Activated CD8-positive, alpha-beta memory T cell treated with anti-CD3 and anti-CD28 coated beads, Interleukin-2, amount 10 ng/mL, durations not matched to agents 7 days and 5 days (primary cell): Measurements from ENCODE around the gene CDCP2. TPM values are rescaled to one million over a fixed set of nuclear protein-coding genes. Genes with fewer than 3 reads are reported as not detected.
"Not testable (repeated sequence)": the region's sequence is repeated elsewhere in the genome, so short reads cannot be mapped to it uniquely, and the experiment has no call there.

Experiments used
- ATAC-seq: fragments of 150-1000 bp; cut with Tn5 transposase; one replicate; pipeline ENCODE4 v1.10.0; 2021; ENCODE audit warnings: moderate library complexity
- CTCF ChIA-PET: fragments of 350-600 bp; sonication (Branson Sonifier 250); formaldehyde crosslinking; loops from one replicate; lab custom pipeline; 2021; ENCODE audit warnings: antibody characterized with exemption; lab: Charles Lee
- DNase-seq: peaks from one replicate; pipeline ENCODE4 v3.0.0-alpha.2; 2020
- H3K27ac Mint-ChIP-seq: one replicate; pipeline ENCODE4 v1.8.0; 2021; ENCODE audit warnings: mild to moderate bottlenecking, mixed read lengths
- H3K27me3 Mint-ChIP-seq: one replicate; pipeline ENCODE4 v1.8.0; 2021; ENCODE audit warnings: mixed read lengths
- H3K36me3 Mint-ChIP-seq: one replicate; pipeline ENCODE4 v1.8.0; 2021; ENCODE audit warnings: mild to moderate bottlenecking, mixed read lengths
- H3K4me1 Mint-ChIP-seq: one replicate; pipeline ENCODE4 v1.8.0; 2021; ENCODE audit warnings: mixed read lengths
- H3K4me3 Mint-ChIP-seq: one replicate; pipeline ENCODE4 v1.8.0; 2021; ENCODE audit warnings: mild to moderate bottlenecking, moderate library complexity, mixed read lengths
- H3K9me3 Mint-ChIP-seq: one replicate; pipeline ENCODE4 v1.8.0; 2022; ENCODE audit warnings: low read depth, mixed read lengths
- total RNA-seq, 2 experiments: library from RNA; stranded (reverse); gene quantifications; one replicate each; pipeline ENCODE4 v1.2.3, GENCODE V29; 2021

Gene CDCP2
- total RNA-seq, 2 experiments from 2014 or later: 0.09 TPM; not detected in 1

DNA sequence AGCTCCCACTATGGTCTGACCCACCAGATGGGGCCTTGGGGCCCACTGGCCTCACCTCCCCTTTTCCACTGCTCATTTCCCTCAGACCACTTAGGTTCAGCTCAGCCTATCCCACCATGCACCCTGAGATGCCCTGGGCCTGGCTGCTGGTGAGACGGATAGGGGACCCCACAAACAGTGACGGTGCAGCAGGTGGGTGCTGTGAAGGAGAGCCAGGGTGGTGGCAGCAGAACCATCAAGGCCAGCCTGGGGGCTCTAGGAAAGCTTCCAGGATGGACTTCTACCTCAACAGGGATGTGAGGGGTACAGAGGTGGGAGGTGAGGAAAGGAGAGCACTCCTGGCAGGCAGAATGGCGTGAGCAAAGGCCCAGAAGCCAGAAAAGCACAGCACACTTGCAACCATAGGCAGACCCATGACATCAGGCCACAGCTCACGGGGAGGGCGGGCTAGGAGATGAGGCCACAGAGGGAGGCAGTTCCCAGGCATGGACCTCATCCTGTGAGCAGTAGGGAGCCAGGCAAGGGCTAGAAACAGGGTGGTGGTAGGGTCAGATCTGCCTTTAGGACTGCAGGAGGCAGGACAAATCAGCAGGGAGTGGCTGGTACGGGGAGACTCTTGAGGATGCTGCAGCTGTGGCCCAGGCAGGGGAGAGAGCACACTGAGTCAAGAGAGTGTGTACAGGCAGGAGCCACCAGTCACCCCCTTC lies 24.0 kb upstream of the CDCP2 start:
- DNase-seq: no peak
- Mint-ChIP-seq H3K27ac (no peak overlapping the region), H3K36me3 (peaks cover 1% of the 10 kb centered on the region), H3K9me3 (no peaks in the 10 kb centered on the region), H3K4me3 (no peak overlapping the region), H3K27me3 (no peaks in the 10 kb centered on the region), H3K4me1 (peaks cover 12% of the 10 kb centered on the region)
- CTCF ChIA-PET: no interaction called here
- ATAC-seq: no peak

DNA sequence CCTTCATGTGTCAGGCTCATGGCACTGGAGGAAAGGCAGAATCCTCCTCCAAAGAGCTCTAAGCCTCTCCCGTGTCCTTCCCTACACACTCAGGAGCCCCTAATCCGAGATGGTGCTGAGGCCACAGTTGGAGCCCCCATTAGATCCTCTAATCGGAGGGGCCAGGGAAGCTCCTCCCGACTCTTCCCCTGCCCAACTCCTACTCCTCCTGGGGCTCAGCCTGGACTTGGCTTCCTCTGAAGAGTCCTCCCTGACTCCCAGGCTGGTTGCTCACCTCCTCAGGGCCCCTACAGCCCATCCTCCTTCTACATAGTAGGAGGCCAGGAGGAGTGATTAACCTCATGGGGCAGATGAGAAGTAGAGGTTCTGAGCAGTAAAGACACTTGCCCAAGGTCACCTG lies 21.3 kb upstream of the CDCP2 start:
- Mint-ChIP-seq H3K27me3 (no peaks in the 10 kb centered on the region), H3K36me3 (no peaks in the 10 kb centered on the region), H3K9me3 (no peaks in the 10 kb centered on the region), H3K4me3 (no peak overlapping the region), H3K4me1 (peaks cover 12% of the 10 kb centered on the region), H3K27ac (no peak overlapping the region)
- CTCF ChIA-PET: interaction anchor here (1.0 kb wide), 1 partner anchor 9 kb away, joined by 3 read pairs; no protein-coding TSS in a partner anchor
- no peak for ATAC-seq
- no peak for DNase-seq

DNA sequence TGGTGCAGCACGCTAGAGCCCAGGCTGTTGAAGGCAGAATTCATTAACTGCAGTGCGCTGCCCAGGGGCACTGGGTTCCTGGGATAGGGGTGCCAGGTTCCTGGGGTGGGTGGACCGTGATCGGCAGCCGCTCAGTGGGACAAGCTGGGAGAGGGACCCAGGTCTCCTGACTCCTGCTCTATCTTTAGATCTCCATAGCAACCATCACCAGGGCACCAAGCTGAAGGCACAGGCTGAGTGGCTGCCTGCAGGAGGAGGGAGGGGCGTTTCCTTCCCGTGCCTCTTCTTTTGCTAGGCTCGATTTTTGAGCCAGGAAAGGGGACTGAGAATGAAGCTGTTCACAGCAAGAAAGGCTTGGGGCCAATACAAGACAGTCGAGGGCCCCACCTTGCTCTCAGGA lies 20.9 kb upstream of the CDCP2 start:
- no peaks in the 10 kb centered on the region for H3K27me3 Mint-ChIP-seq
- H3K4me3 Mint-ChIP-seq: no peak overlapping the region
- no peaks in the 10 kb centered on the region for H3K9me3 Mint-ChIP-seq
- H3K36me3 Mint-ChIP-seq: no peaks in the 10 kb centered on the region
- DNase-seq: no peak
- H3K4me1 Mint-ChIP-seq: peaks cover 12% of the 10 kb centered on the region
- CTCF ChIA-PET: no interaction called here
- no peak overlapping the region for H3K27ac Mint-ChIP-seq
- no peak for ATAC-seq

DNA sequence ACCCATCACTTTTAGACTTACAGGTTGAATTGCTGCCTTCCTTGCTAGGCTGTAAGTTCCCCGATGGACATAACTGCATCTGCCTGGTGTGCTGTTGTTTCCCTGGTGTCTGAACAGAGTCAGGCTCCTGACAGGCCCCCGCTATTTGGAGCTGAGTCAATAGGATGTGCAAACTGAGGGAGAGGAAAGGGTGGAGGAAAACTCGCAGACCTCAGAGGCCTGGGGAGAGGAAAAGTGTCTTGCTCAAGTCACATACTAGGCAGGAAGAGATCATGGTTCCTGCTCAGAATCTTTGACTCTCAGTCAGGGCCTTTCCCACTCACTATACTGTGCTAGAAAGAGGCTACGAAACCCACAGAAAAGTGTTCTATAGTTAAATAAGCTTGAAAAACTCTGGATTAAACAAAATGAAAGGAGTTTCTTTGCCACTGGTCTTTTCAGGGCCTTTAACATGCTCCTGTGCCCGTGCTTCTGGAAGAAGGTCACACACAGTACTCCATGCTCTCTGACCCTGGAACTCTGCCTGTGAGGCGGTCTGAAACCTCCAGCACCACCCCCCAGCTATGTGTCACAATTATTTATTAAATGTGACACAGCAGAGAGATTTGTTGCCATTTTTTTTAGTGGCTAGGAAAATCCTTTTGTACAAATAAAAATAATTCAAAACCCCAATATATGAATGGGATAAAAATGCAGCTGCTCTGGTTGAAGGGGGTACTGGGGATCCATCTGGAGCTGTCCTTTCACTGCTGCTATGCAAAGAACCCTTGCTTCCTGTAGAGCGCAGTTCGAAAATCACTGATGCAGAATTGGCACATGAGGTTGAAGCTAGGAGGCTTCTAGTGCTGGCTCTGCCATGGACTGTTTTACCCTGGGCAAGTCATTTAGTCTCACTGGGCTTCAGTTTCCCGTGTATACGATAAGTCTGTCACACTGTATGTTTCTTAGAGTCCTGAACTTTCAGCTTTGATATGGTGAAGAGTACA lies 20.1 kb upstream of the CDCP2 start:
- H3K4me3 Mint-ChIP-seq: no peak overlapping the region
- ATAC-seq: no peak
- H3K27ac Mint-ChIP-seq: no peak overlapping the region
- H3K9me3 Mint-ChIP-seq: no peaks in the 10 kb centered on the region
- H3K27me3 Mint-ChIP-seq: no peaks in the 10 kb centered on the region
- CTCF ChIA-PET: no interaction called here
- no peak for DNase-seq
- no peaks in the 10 kb centered on the region for H3K36me3 Mint-ChIP-seq
- H3K4me1 Mint-ChIP-seq: peaks cover 12% of the 10 kb centered on the region

DNA sequence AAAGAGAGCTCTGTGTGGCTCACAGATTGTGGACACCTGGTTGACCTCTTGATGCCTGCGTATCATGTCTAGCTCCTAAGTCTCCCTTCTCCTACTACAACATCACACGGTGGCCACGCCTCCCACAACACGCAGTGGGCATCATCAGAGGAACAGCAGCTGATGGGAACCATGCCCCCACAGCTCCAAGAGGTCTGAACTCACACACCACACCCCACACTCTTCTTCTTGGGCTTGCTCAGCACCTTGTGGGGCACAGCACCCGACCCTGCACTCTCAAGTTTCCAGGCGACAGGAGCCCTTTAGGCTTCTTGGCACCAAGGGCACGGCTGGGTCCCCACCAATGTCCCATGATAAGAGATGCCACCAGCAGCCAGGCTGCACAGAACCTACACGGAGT lies 18.8 kb upstream of the CDCP2 start:
- H3K27me3 Mint-ChIP-seq: no peaks in the 10 kb centered on the region
- DNase-seq: no peak
- CTCF ChIA-PET: interaction anchor here (1.3 kb wide), 1 partner anchor 10 kb away, joined by 4 read pairs; no protein-coding TSS in a partner anchor

DNA sequence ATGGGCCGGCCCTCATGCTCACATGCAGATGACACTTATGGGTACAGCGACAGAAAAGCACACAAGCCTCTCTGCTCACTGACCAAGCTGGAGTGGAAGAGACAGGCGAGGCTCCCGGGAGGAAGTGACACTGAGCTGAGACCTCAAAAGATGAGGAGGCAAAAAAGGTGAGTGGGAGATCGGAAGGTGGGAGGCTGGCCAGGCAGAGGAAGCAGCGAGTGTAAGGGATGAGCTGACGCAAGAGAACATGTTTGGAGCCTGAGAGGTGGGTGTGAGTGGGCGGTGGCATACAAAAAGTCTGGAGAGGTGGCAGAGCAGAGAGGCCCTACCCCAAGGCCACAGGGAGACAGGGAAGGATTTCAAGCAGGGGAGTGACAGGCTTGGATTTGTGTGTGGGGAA lies 18.2 kb upstream of the CDCP2 start:
- H3K4me3 Mint-ChIP-seq: no peak overlapping the region
- H3K27me3 Mint-ChIP-seq: no peaks in the 10 kb centered on the region
- CTCF ChIA-PET: interaction anchor here (1.3 kb wide), 1 partner anchor 11 kb away, joined by 4 read pairs; no protein-coding TSS in a partner anchor
- no peak for ATAC-seq
- no peaks in the 10 kb centered on the region for H3K9me3 Mint-ChIP-seq
- no peak for DNase-seq
- no peaks in the 10 kb centered on the region for H3K36me3 Mint-ChIP-seq
- H3K27ac Mint-ChIP-seq: no peak overlapping the region
- H3K4me1 Mint-ChIP-seq: peaks cover 12% of the 10 kb centered on the region

More for the DNA sequence above, 18.8 kb upstream of the CDCP2 start:
- no peak for ATAC-seq
- Mint-ChIP-seq H3K36me3 (no peaks in the 10 kb centered on the region), H3K4me3 (no peak overlapping the region), H3K27ac (no peak overlapping the region), H3K4me1 (peaks cover 12% of the 10 kb centered on the region), H3K9me3 (no peaks in the 10 kb centered on the region)

DNA sequence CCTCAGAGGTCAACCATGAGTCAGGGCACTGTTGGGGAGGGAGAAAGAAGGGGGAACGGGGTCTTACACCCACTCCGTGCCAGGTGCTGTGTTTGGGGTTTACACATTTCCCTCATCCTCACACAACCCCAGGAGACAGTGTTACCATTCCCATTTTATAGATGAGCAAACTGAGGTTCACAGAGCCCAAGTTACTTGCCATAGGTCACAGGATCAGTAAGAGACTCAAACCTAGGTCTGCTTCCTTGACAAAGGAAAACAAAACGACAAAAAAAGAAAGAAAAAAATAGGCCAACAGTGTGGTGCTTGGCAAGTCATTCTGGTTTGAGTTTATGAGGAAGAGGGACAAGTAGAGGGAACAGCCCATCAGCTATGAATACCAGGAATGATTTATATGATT lies 16.3 kb upstream of the CDCP2 start:
- no peak for ATAC-seq
- no peaks in the 10 kb centered on the region for H3K27me3 Mint-ChIP-seq
- no peak overlapping the region for H3K4me3 Mint-ChIP-seq
- no peaks in the 10 kb centered on the region for H3K36me3 Mint-ChIP-seq
- CTCF ChIA-PET: interaction anchor here (1.7 kb wide), 1 partner anchor 12 kb away, joined by 6 read pairs; no protein-coding TSS in a partner anchor
- H3K27ac Mint-ChIP-seq: no peak overlapping the region
- no peaks in the 10 kb centered on the region for H3K9me3 Mint-ChIP-seq
- DNase-seq: no peak
- H3K4me1 Mint-ChIP-seq: peaks cover 9% of the 10 kb centered on the region

DNA sequence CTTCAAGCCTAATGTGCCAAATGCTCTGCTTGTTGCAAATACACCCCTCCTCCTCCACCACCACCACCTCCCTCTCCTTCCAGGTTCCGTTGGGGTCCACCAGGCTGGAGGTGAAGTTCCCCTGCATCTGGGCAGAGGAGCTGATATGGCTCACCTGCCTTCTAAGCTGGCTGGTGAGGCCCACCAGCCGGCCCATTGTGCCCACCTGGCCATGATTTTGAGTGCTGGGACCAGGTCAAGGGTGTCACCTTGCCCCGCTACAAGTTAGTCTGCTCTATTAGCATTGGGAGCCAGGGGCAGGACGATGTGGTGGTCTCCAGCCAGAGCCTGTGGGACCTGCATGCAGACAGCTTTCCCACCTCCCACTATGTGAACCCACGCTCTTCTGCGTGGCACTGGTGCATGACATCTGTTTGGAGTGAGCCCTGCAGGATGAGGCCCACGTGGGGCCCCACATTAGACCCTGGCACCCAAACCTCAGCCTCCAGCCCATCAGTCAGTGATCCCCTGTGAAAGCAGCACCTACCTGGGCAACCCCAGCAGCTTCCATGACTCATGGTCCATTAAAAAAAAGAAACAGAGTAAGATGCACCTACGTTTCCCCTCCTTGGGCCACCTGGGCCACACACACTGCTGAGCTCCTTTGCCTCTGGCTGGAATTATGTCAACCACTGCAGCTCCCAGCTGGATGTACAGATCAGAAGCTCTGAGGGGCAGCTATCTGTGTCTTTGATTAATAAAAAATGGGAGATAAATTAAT lies 15.6 kb upstream of the CDCP2 start:
- CTCF ChIA-PET: interaction anchor here (1.5 to 1.7 kb wide), 2 partner anchors 13 kb away, joined by 3 to 6 read pairs; no protein-coding TSS in a partner anchor
- no peaks in the 10 kb centered on the region for H3K9me3 Mint-ChIP-seq
- ATAC-seq (no peak), DNase-seq (no peak)
- no peak overlapping the region for H3K27ac Mint-ChIP-seq
- H3K36me3 Mint-ChIP-seq: no peaks in the 10 kb centered on the region
- no peak overlapping the region for H3K4me3 Mint-ChIP-seq
- peaks cover 2% of the 10 kb centered on the region for H3K4me1 Mint-ChIP-seq
- H3K27me3 Mint-ChIP-seq: no peaks in the 10 kb centered on the region

DNA sequence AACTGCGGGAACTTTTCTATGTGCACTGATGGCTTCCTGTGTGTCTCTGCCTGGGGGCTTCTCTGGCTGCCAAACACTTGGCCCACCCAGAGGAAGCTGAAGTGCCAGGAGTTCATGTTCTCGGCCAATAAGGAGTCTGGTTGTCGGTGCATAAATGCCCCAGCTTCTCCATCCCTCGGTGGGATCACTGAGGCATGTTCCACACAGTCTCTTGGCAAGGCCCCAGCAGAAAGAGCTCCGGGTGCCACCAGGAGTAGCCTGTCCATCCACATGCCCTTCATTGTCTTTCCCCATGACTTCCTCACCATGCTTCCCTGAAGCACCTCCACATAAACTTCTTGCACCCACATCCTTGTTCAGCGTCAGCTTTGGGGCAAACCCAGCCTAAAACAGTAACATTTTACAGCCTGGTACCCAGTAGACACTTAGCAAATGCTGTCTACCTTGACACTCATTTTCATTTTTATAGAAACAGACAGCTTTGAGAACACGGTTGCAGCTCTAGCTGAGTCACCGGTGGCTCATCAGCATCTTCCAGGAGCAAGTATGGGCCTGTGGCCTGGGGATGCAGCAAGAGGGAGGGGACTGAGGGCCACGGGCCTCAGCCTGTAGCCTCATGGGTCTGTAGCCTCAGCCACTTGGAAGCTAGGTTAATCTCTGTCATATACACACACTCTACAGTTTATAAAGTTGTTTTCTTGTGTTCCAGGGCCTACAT lies 14.8 kb upstream of the CDCP2 start:
- Mint-ChIP-seq H3K4me1 (no peaks in the 10 kb centered on the region), H3K27me3 (no peaks in the 10 kb centered on the region), H3K4me3 (no peak overlapping the region), H3K27ac (no peak overlapping the region), H3K36me3 (no peaks in the 10 kb centered on the region), H3K9me3 (no peaks in the 10 kb centered on the region)
- CTCF ChIA-PET: interaction anchor here (1.0 to 1.5 kb wide), 2 partner anchors 14 to 322 kb away, joined by 3 read pairs; no protein-coding TSS in a partner anchor
- ATAC-seq (no peak), DNase-seq (no peak)

DNA sequence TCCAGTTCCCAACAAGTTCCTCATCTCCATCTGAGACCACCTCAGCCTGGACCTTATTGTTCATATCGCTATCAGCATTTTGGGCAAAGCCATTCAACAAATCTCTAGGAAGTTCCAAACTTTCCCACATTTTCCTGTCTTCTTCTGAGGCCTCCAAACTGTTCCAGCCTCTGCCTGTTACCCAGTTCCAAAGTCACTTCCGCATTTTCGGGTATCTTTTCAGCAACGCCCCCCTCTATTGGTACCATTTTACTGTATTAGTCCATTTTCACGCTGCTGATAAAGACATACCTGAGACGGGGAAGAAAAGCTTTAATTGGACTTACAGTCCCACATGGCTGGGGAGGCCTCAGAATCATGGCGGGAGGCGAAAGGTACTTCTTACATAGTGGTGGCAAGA lies 13.6 kb upstream of the CDCP2 start:
- not testable (repeated sequence) for H3K9me3 Mint-ChIP-seq, ATAC-seq, DNase-seq, H3K36me3 Mint-ChIP-seq, H3K27me3 Mint-ChIP-seq, H3K4me1 Mint-ChIP-seq, H3K4me3 Mint-ChIP-seq, H3K27ac Mint-ChIP-seq
- CTCF ChIA-PET: interaction anchor here (1.0 kb wide), 1 partner anchor 324 kb away, joined by 3 read pairs; no protein-coding TSS in a partner anchor

DNA sequence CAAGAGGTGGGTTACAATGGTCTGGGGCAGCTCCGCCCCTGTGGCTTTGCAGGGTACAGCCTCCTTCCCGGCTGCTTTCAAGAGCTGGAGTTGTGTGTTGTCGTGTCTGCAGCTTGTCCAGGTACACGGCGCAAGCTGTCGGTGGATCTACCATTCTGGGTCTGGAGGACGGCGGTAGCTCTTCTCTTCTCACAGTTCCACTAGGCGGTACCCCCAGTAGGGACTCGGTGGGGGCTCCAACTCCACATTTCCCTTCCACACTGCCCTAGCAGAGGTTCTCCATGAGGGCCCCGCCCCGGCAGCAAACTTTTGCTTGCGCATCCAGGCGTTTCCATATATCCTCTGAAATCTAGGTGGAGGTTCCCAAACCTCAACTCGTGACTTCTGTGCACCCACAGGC lies 12.3 kb upstream of the CDCP2 start:
- H3K4me1 Mint-ChIP-seq: no peaks in the 10 kb centered on the region
- CTCF ChIA-PET: no interaction called here
- ATAC-seq: no peak
- H3K27ac Mint-ChIP-seq: no peak overlapping the region
- no peaks in the 10 kb centered on the region for H3K27me3 Mint-ChIP-seq
- H3K9me3 Mint-ChIP-seq: no peaks in the 10 kb centered on the region
- H3K36me3 Mint-ChIP-seq: no peaks in the 10 kb centered on the region
- DNase-seq: no peak
- no peak overlapping the region for H3K4me3 Mint-ChIP-seq

DNA sequence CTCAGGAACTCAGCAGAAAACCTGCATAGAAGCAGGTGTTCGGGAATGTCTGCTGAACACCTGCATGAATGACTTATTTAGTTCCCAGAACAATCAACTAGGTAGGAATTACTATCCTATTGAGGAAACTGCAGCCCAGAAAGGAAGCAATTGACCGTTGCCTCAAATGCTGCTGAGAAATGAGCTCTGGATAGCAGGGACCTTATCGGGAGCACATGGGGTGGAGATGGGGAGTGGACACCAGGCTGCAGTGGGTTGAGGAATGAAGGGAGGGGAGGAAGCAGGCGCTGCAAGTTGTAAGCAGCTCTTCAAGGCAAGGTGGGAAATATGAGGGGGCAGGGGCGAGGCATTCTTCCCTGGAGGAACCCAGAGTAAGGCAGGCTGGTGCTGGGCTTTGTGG lies 10.8 kb upstream of the CDCP2 start:
- no peak overlapping the region for H3K4me3 Mint-ChIP-seq
- no peaks in the 10 kb centered on the region for H3K9me3 Mint-ChIP-seq
- no peak for ATAC-seq
- DNase-seq: no peak
- H3K36me3 Mint-ChIP-seq: no peaks in the 10 kb centered on the region
- no peaks in the 10 kb centered on the region for H3K4me1 Mint-ChIP-seq
- no peaks in the 10 kb centered on the region for H3K27me3 Mint-ChIP-seq
- no peak overlapping the region for H3K27ac Mint-ChIP-seq
- CTCF ChIA-PET: no interaction called here
